ENCODE results near the gene LMCD1.

- TF ChIP-seq CTCF (IDR thresholded peaks at IDR 0.05) (no peak), EP300 (IDR thresholded peaks at IDR 0.05) (no peak), POLR2A (IDR thresholded peaks at IDR 0.05) (no peak)
These were observed 60.5 kb downstream of the LMCD1 start for GRCh38 chr3:8562081-8562595.
